RCC 7860 (cell line): ENCODE results near the gene CCDC74A.
A peak's percentile ranks its signal among the peaks of the same experiment; 100 is the strongest.
"Not testable (repeated sequence)": the region's sequence is repeated elsewhere in the genome, so short reads cannot be mapped to it uniquely, and the experiment has no call there.

Experiments used
- DNase-seq: peaks from one replicate; pipeline ENCODE4 v3.0.0-alpha.2; 2015; ENCODE audit warnings: low spot score
- FAIRE-seq: peaks from 2 replicates; lab custom pipeline; 2012; peaks lifted over from hg19 to GRCh38; lab: Jason Lieb, UNC

CCDC74A gene

GRCh38 chr2:131527131-131528001, at the start of gene CCDC74A:
Gene CCDC74A, plus strand, starts transcription at chr2:131527888. Its CDS starts 83 bp downstream, at chr2:131527971.
- peak; percentile 55 for DNase-seq
- peak; percentile 67 for FAIRE-seq

GRCh38 chr2:131478074-131478849, 49.4 kb upstream of the CCDC74A start:
- FAIRE-seq, DNase-seq: not testable (repeated sequence)

GRCh38 chr2:131478850-131479461, 48.7 kb upstream of the CCDC74A start:
- DNase-seq, FAIRE-seq: not testable (repeated sequence)

GRCh38 chr2:131480351-131480750, 47.3 kb upstream of the CCDC74A start:
- not testable (repeated sequence) for FAIRE-seq

GRCh38 chr2:131482506-131483155, 45.1 kb upstream of the CCDC74A start:
- not testable (repeated sequence) for FAIRE-seq, DNase-seq

More at GRCh38 chr2:131480351-131480750, 47.3 kb upstream of the CCDC74A start:
- DNase-seq: not testable (repeated sequence)

GRCh38 chr2:131483981-131484820, 43.5 kb upstream of the CCDC74A start:
- FAIRE-seq, DNase-seq: not testable (repeated sequence)

GRCh38 chr2:131484906-131485460, 42.7 kb upstream of the CCDC74A start:
- FAIRE-seq: not testable (repeated sequence)

GRCh38 chr2:131486201-131486902, 41.3 kb upstream of the CCDC74A start:
- FAIRE-seq, DNase-seq: not testable (repeated sequence)

More at GRCh38 chr2:131484906-131485460, 42.7 kb upstream of the CCDC74A start:
- DNase-seq: not testable (repeated sequence)

DNA sequence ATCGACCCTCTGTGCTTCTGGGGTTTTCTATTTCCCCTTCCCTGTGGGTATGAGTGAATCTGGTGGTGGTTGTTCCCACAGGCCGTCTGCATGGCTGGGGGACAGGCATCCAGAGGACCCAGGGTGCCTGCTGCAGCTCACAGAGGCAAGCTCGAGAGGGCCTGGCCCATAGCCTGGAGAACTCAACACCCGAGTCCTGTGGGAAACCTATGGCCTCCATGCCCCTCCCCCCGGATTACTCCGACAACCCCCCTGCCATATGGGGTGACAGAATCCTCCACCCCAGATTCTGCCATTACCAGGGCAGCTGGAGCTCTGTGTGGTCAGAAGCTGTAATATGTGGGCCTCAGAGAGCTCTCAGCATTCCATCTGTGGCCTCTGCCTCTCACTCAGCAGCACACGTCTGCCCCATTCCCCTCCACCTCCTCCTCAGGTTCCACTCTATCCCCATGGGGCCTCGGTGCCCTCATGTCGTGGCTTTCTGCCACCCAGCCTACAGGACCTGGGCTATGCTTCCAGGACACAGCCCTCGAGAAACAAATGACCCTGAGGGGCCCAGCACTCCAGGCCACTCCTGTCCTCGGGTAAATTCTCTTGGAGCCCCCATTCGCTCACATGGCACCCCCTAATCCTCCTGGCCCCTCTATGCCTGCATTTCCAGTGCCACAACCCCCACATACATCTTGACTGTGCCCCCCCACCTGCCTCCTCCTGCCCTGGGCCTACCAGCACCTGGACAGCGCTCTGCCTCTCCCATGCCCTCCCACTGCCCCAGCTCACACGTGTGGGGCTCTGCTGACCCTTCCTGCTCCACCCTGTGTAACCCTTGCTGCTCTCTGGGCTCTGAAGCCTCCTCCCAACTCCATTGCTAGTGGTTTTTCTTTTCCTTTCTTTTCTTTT, 39.1 kb upstream of the CCDC74A start:
- FAIRE-seq: no peak
- DNase-seq: no peak

GRCh38 chr2:131490616-131491468, 36.8 kb upstream of the CCDC74A start:
- not testable (repeated sequence) for FAIRE-seq
- peak; percentile 10 for DNase-seq

- DNase-seq, FAIRE-seq: not testable (repeated sequence)
Observed at GRCh38 chr2:131491469-131491836, 36.2 kb upstream of the CCDC74A start.

GRCh38 chr2:131492015-131492417, 35.7 kb upstream of the CCDC74A start, which contains the start of gene MZT2A:
Gene MZT2A, minus strand, starts transcription at chr2:131492397. Its CDS starts 21 bp downstream, at chr2:131492376.
- FAIRE-seq, DNase-seq: not testable (repeated sequence)

- DNase-seq: peak; percentile 91
Observed at GRCh38 chr2:131492418-131493198, 35.1 kb upstream of the CCDC74A start.

DNA sequence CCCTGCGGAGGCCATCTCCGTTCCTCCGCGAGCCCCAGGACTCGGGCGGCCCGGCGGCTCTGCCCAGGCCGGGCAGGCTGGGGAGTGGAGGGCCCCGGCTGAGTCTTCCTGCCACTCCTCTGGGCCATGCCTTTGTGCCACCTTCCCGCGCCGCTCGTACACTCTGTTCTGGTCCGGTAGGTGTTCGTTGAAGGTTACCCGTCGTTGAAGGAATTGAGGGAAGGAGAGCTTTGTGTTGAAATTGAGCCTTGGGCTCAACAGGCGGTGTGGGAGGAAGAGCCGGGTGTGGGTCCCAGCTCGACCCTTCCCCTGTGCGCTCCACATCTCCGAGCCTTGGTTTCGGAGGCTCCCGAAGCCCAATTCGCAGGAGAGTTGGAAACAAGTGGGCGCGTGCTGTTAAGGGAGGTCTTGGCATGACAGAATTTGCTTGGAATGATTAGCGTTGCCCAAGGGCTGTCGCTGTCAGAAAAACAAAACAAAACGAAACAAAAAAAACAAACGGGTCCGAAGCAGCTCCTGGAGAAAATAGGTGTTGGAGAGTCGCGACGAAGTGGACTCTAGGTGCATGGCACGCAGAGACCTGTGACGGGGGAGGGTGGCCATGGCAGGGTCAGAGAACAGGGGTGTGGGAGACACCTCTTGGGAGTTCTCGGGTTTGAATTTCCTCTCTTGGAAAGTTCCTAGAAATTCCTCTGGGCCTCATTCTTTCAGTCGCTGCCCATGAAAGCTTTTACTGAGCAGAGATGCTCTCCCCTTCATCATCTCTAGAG, 34.3 kb upstream of the CCDC74A start:
- DNase-seq (no peak), FAIRE-seq (no peak)

More at GRCh38 chr2:131492418-131493198, 35.1 kb upstream of the CCDC74A start:
- FAIRE-seq: peak; percentile 75

DNA sequence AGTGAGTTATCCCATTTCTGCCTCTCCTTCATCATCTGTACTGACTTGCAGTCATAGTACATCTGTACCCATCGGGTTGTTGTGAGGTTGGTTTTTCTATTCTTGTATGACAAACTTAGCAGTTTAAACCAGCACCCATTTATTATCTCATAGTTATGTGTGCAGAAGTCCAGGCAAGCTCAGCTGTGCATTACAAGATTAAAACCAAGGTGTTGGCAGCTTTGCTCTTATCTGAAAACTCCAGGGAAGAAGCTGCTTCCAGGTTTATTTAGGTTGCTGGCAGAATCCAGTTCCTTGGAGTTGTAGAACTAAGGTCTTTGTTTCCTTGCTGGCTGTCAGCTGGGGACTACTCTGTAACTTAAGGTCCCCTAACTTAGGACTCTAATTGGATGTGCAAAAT, 32.2 kb upstream of the CCDC74A start:
- not testable (repeated sequence) for FAIRE-seq, DNase-seq
